ENCODE measurements around the gene TMEM121.

The TMEM121 gene

GRCh38 chr14:105484069-105484996, 42.0 kb upstream of the TMEM121 start:
- no peak for ATAC-seq

GRCh38 chr14:105484997-105485393, 41.4 kb upstream of the TMEM121 start:
- TF ChIP-seq ZFP30 (CRISPR knock-in tag; IDR thresholded peaks at IDR 0.05) (no peak), SNAI2 (CRISPR knock-in tag; IDR thresholded peaks at IDR 0.05) (no peak)
- no peak for ATAC-seq

More at GRCh38 chr14:105484069-105484996, 42.0 kb upstream of the TMEM121 start:
- TF ChIP-seq TSHZ2 (CRISPR knock-in tag; IDR thresholded peaks at IDR 0.05) = no peak
- TF ChIP-seq ZFP3 (CRISPR knock-in tag; IDR thresholded peaks at IDR 0.05) = no peak
- TF ChIP-seq ESRRG (CRISPR knock-in tag; IDR thresholded peaks at IDR 0.05) = no peak
- no peak for TF ChIP-seq BACH2 (CRISPR knock-in tag; IDR thresholded peaks at IDR 0.05; ENCODE audit: borderline replicate concordance)

GRCh38 chr14:105485739-105486162, 40.6 kb upstream of the TMEM121 start:
- ATAC-seq = no peak
- TF ChIP-seq TCF4 (CRISPR knock-in tag; IDR thresholded peaks at IDR 0.05; ENCODE audit: borderline replicate concordance) = 0 out of 2 replicates have a peak, but pooled peaks have one; percentile 11
- no peak for TF ChIP-seq PATZ1 (CRISPR knock-in tag; IDR thresholded peaks at IDR 0.05; ENCODE audit: borderline replicate concordance)

- TF ChIP-seq PATZ1 (CRISPR knock-in tag; IDR thresholded peaks at IDR 0.05; ENCODE audit: borderline replicate concordance) (no peak), TCF4 (CRISPR knock-in tag; IDR thresholded peaks at IDR 0.05; ENCODE audit: borderline replicate concordance) (no peak), ZFP3 (CRISPR knock-in tag; IDR thresholded peaks at IDR 0.05) (no peak), ZNF70 (CRISPR knock-in tag; IDR thresholded peaks at IDR 0.05) (no peak), OSR1 (CRISPR knock-in tag; IDR thresholded peaks at IDR 0.05) (no peak), ZC3H10 (CRISPR knock-in tag; IDR thresholded peaks at IDR 0.05) (no peak), CREB5 (CRISPR knock-in tag; IDR thresholded peaks at IDR 0.05; ENCODE audit: low read depth) (no peak), PPARA (CRISPR knock-in tag; IDR thresholded peaks at IDR 0.05; ENCODE audit: borderline replicate concordance) (no peak), BACH2 (CRISPR knock-in tag; IDR thresholded peaks at IDR 0.05; ENCODE audit: borderline replicate concordance) (no peak), ZFP30 (CRISPR knock-in tag; IDR thresholded peaks at IDR 0.05) (no peak), RARB (CRISPR knock-in tag; IDR thresholded peaks at IDR 0.05) (no peak), ZNF8 (CRISPR knock-in tag; IDR thresholded peaks at IDR 0.05) (no peak), CSDC2 (CRISPR knock-in tag; IDR thresholded peaks at IDR 0.05) (no peak), ARNTL (CRISPR knock-in tag; IDR thresholded peaks at IDR 0.05; ENCODE audit: borderline replicate concordance, low read depth) (no peak), GLIS3 (CRISPR knock-in tag; IDR thresholded peaks at IDR 0.05) (no peak), ISL1 (CRISPR knock-in tag; IDR thresholded peaks at IDR 0.05) (no peak), ESRRG (CRISPR knock-in tag; IDR thresholded peaks at IDR 0.05) (no peak), ZNF565 (CRISPR knock-in tag; conservative IDR thresholded peaks at IDR 0.05; ENCODE audit: low read depth) (no peak), TOX (CRISPR knock-in tag; IDR thresholded peaks at IDR 0.05; ENCODE audit: borderline replicate concordance) (no peak)
- no peak for ATAC-seq
These were observed 40.0 kb upstream of the TMEM121 start, which contains the start of gene CRIP1 for GRCh38 chr14:105486163-105486973. TSS of gene CRIP1 (plus strand) at chr14:105486886. CDS start at chr14:105487260, 374 bp downstream.
